OCI-LY7 (cell line): ENCODE data around the gene CDH23. TPM values are rescaled to one million over a fixed set of nuclear protein-coding genes. Genes with fewer than 3 reads are reported as not detected.
A peak's percentile ranks its signal among the peaks of the same experiment; 100 is the strongest.

Experiments used
- BruUV-seq: library from RNA; stranded (reverse); fragments of 400-500 nt; replicated peaks from 2 replicates; lab custom pipeline; 2021; lab: Mats Ljungman, UMichigan
- CTCF ChIA-PET: fragments of 300-600 bp; sonication (Branson Sonifier 250); formaldehyde crosslinking; loops from one replicate; lab custom pipeline; 2022; ENCODE audit warnings: antibody characterized with exemption; ENCODE audit not compliant: unreplicated experiment; lab: Charles Lee
- POLR2A ChIA-PET: fragments of 300-600 bp; sonication (Branson Sonifier 250); formaldehyde crosslinking; loops from one replicate; lab custom pipeline; 2022; ENCODE audit warnings: antibody characterized with exemption; lab: Charles Lee
- DNase-seq: peaks from one replicate; pipeline ENCODE4 v3.0.0-alpha.2; 2015; ENCODE audit warnings: low spot score
- H2AFZ ChIP-seq: fragments of 200-600 bp; sonication (generic), shearing (Covaris generic); 2 replicates; pipeline ENCODE4 v1.6.1; 2014; ENCODE audit warnings: mild to moderate bottlenecking, antibody characterized with exemption, low read length, moderate library complexity
- H3K27ac ChIP-seq: fragments of 200-600 bp; sonication (generic); 2 replicates; pipeline ENCODE4 v1.5.1; 2014; ENCODE audit warnings: mixed run types, low read depth, mild to moderate bottlenecking, moderate library complexity, low read length, inconsistent platforms; ENCODE audit not compliant: poor library complexity, severe bottlenecking
- H3K36me3 ChIP-seq: fragments of 200-600 bp; sonication (generic); 2 replicates; pipeline ENCODE4 v1.6.1; 2014; ENCODE audit warnings: mild to moderate bottlenecking, antibody characterized with exemption, low read length, moderate library complexity, mixed read lengths; ENCODE audit not compliant: insufficient read depth
- H3K4me1 ChIP-seq: fragments of 200-600 bp; sonication (generic); 2 replicates; pipeline ENCODE4 v1.5.1; 2014; ENCODE audit warnings: mild to moderate bottlenecking, low read length; ENCODE audit not compliant: insufficient read depth, poor library complexity, severe bottlenecking
- H3K4me2 ChIP-seq: fragments of 200-600 bp; sonication (generic); 2 replicates; pipeline ENCODE4 v1.6.1; 2014; ENCODE audit warnings: mild to moderate bottlenecking, low read length
- H3K4me3 ChIP-seq: fragments of 200-600 bp; sonication (generic); 2 replicates; pipeline ENCODE4 v1.5.1; 2014; ENCODE audit warnings: mild to moderate bottlenecking, low read depth, low read length; ENCODE audit not compliant: poor library complexity, severe bottlenecking
- H3K79me2 ChIP-seq: fragments of 200-600 bp; sonication (generic); 2 replicates; pipeline ENCODE4 v1.6.1; 2016; ENCODE audit warnings: low read depth, mild to moderate bottlenecking, low read length, moderate library complexity, mixed read lengths; ENCODE audit not compliant: insufficient read depth
- H3K9me2 ChIP-seq: fragments of 200-600 bp; sonication (generic); 2 replicates; pipeline ENCODE4 v1.6.1; 2016; ENCODE audit warnings: mild to moderate bottlenecking, low read length, mixed read lengths; ENCODE audit not compliant: insufficient read depth
- H3K9me3 ChIP-seq: fragments of 200-600 bp; sonication (generic); 2 replicates; pipeline ENCODE4 v1.6.1; 2014; ENCODE audit warnings: mild to moderate bottlenecking, mixed run types, low read length, mixed read lengths
- H4K20me1 ChIP-seq: fragments of 200-600 bp; sonication (generic); 2 replicates; pipeline ENCODE4 v1.6.1; 2014; ENCODE audit warnings: mild to moderate bottlenecking, antibody characterized with exemption, low read length, moderate library complexity, mixed read lengths; ENCODE audit not compliant: insufficient read depth
- EZH2phosphoT487 ChIP-seq: fragments of 200-600 bp; sonication (generic); IDR thresholded peaks from 2 replicates; pipeline ENCODE4 v1.6.1; 2018; ENCODE audit warnings: low read depth, borderline replicate concordance, mild to moderate bottlenecking, mixed run types, antibody characterized with exemption, low read length, moderate library complexity, mixed read lengths
- intact Hi-C: fragments of 100-400 bp; cut with micrococcal nuclease; formaldehyde crosslinking; loops from one replicate; pipeline ENCODE4 v1.10.0; 2022; ENCODE audit not compliant: unreplicated experiment
- total RNA-seq, 2 experiments: library from RNA; depleted of rRNA in 1 of 2; stranded (reverse); fragments of >200 nt in 1 of 2; shearing (Covaris generic) in 1 of 2; gene quantifications; 2 replicates each; pipeline ENCODE4 v1.2.3, GENCODE V29; 2014 to 2022
- TF ChIP-seq, protein P1 (sequence below): fragments of 200-600 bp; sonication (generic); conservative IDR thresholded peaks from 2 replicates; pipeline ENCODE4 v1.5.1; 2014; ENCODE audit warnings: mild to moderate bottlenecking, antibody characterized with exemption, low read length, moderate library complexity, mixed read lengths

Gene CDH23
- total RNA-seq, 2 experiments from 2014 or later: 0.92 to 9.9 TPM

DNA sequence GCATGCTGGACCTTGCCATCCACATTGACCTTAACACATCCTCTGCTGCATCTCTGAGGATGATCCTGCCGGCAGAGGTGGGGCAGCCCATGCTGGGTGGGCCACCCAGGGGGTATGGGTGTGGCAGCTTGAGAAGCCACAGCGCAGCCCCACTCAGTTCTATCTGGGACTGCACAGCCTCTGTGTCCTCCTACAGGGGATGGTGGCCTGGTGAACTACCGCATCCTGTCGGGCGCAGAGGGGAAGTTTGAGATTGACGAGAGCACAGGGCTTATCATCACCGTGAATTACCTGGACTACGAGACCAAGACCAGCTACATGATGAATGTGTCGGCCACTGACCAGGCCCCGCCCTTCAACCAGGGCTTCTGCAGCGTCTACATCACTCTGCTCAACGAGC, 335.1 kb downstream of the CDH23 start:
- Histone ChIP-seq H3K9me2 (no peaks in the 10 kb centered on the region), H2AFZ (no peak overlapping the region), H3K4me2 (no peak overlapping the region), H3K79me2 (no peaks in the 10 kb centered on the region), H4K20me1 (no peaks in the 10 kb centered on the region), H3K9me3 (no peaks in the 10 kb centered on the region), H3K27ac (no peak overlapping the region), H3K36me3 (no peaks in the 10 kb centered on the region), H3K4me1 (peaks cover 67% of the 10 kb centered on the region), H3K4me3 (no peak overlapping the region)
- ChIA-PET POLR2A (interaction anchor here (1.4 kb wide), 1 partner anchor 21 kb away, joined by 3 read pairs; no protein-coding TSS in a partner anchor), CTCF (no interaction called here)
- BruUV-seq: no TSS peak
- intact Hi-C loops: no loop called here
- TF ChIP-seq EZH2phosphoT487: no peak
- TF ChIP-seq, protein P1, sequence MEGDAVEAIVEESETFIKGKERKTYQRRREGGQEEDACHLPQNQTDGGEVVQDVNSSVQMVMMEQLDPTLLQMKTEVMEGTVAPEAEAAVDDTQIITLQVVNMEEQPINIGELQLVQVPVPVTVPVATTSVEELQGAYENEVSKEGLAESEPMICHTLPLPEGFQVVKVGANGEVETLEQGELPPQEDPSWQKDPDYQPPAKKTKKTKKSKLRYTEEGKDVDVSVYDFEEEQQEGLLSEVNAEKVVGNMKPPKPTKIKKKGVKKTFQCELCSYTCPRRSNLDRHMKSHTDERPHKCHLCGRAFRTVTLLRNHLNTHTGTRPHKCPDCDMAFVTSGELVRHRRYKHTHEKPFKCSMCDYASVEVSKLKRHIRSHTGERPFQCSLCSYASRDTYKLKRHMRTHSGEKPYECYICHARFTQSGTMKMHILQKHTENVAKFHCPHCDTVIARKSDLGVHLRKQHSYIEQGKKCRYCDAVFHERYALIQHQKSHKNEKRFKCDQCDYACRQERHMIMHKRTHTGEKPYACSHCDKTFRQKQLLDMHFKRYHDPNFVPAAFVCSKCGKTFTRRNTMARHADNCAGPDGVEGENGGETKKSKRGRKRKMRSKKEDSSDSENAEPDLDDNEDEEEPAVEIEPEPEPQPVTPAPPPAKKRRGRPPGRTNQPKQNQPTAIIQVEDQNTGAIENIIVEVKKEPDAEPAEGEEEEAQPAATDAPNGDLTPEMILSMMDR: no peak
- no peak for DNase-seq

GRCh38 chr10:71734797-71735196, 338.1 kb downstream of the CDH23 start:
- Histone ChIP-seq H3K9me3 (no peaks in the 10 kb centered on the region), H3K9me2 (no peaks in the 10 kb centered on the region), H3K4me1 (peaks cover 45% of the 10 kb centered on the region), H3K79me2 (no peaks in the 10 kb centered on the region), H4K20me1 (no peaks in the 10 kb centered on the region), H3K36me3 (no peaks in the 10 kb centered on the region), H3K27ac (no peak overlapping the region), H3K4me3 (no peak overlapping the region), H2AFZ (no peak overlapping the region), H3K4me2 (peak overlapping the region; percentile 66)
- ChIA-PET POLR2A (interaction anchor here (1.8 kb wide), 1 partner anchor 23 kb away, joined by 5 read pairs; no protein-coding TSS in a partner anchor), CTCF (no interaction called here)
- BruUV-seq: no TSS peak
- intact Hi-C loops: no loop called here
- DNase-seq: no peak
- no peak for TF ChIP-seq EZH2phosphoT487
- TF ChIP-seq, protein P1: no peak
